Neural cell (in vitro differentiated cells): ENCODE data around the gene B3GNT3. TPM values are rescaled to one million over a fixed set of nuclear protein-coding genes. Genes with fewer than 3 reads are reported as not detected.

Experiments used
- H2AFZ ChIP-seq: fragments of 200-600, 300-800 bp; sonication (generic), shearing (Covaris generic); 2 replicates; pipeline ENCODE4 v1.6.0; 2014; ENCODE audit warnings: low read depth, mild to moderate bottlenecking, antibody characterized with exemption, low read length, moderate library complexity
- H3F3A ChIP-seq: fragments of 200-600 bp; shearing (Covaris generic); 2 replicates; pipeline ENCODE4 v1.6.1; 2016; ENCODE audit warnings: mild to moderate bottlenecking, moderate library complexity, mixed read lengths, antibody characterized with exemption, low read length; ENCODE audit not compliant: insufficient read depth, poor library complexity, severe bottlenecking
- H3K27ac ChIP-seq: fragments of 200-600, 300-800 bp; sonication (generic), shearing (Covaris generic); 2 replicates; pipeline ENCODE4 v1.5.1; 2014; ENCODE audit warnings: mild to moderate bottlenecking, low read length, moderate library complexity
- H3K27me3 ChIP-seq: fragments of 300-800, 200-600 bp; sonication (generic), shearing (Covaris generic); 2 replicates; pipeline ENCODE4 v1.6.0; 2014; ENCODE audit warnings: mild to moderate bottlenecking, low read depth, low read length, moderate library complexity; ENCODE audit not compliant: insufficient read depth
- H3K36me3 ChIP-seq: fragments of 300-800, 200-600 bp; sonication (generic), shearing (Covaris generic); 2 replicates; pipeline ENCODE4 v1.5.1; 2014; ENCODE audit warnings: mild to moderate bottlenecking, antibody characterized with exemption, low read length, moderate library complexity; ENCODE audit not compliant: insufficient read depth
- H3K4me2 ChIP-seq: fragments of 300-800, 200-600 bp; sonication (generic), shearing (Covaris generic); 2 replicates; pipeline ENCODE4 v1.6.0; 2014; ENCODE audit warnings: mild to moderate bottlenecking, low read length
- H3K4me3 ChIP-seq: fragments of 300-800, 200-600 bp; sonication (generic), shearing (Covaris generic); 2 replicates; pipeline ENCODE4 v1.5.1; 2014; ENCODE audit warnings: mild to moderate bottlenecking, low read length, moderate library complexity
- H3K79me2 ChIP-seq: fragments of 200-600 bp; shearing (Covaris generic); replicated peaks from 2 replicates; pipeline ENCODE4 v1.6.0; 2014; ENCODE audit warnings: mild to moderate bottlenecking, low read length, moderate library complexity; ENCODE audit not compliant: insufficient read depth
- H3K9ac ChIP-seq: fragments of 300-800, 200-600 bp; sonication (generic), shearing (Covaris generic); 2 replicates; pipeline ENCODE4 v1.6.1; 2016; ENCODE audit warnings: mild to moderate bottlenecking, low read length, mixed read lengths
- H3K9me2 ChIP-seq: fragments of 200-600 bp; shearing (Covaris generic); 2 replicates; pipeline ENCODE4 v1.6.1; 2016; ENCODE audit warnings: mild to moderate bottlenecking, low read length, mixed read lengths; ENCODE audit not compliant: insufficient read depth
- H3K9me3 ChIP-seq: fragments of 200-600, 300-800 bp; sonication (generic), shearing (Covaris generic); 2 replicates; pipeline ENCODE4 v1.6.1; 2016; ENCODE audit warnings: mild to moderate bottlenecking, mixed run types, low read length, moderate library complexity, mixed read lengths
- H4K20me1 ChIP-seq: fragments of 200-600 bp; shearing (Covaris generic); 2 replicates; pipeline ENCODE4 v1.6.1; 2016; ENCODE audit warnings: mild to moderate bottlenecking, mixed run types; ENCODE audit not compliant: insufficient read depth
- CTCF ChIP-seq: fragments of 450-650 bp; IDR thresholded peaks from 2 replicates; pipeline ENCODE4 v1.5.1; 2014; ENCODE audit warnings: antibody characterized with exemption, mild to moderate bottlenecking, moderate library complexity; ENCODE audit not compliant: poor library complexity, severe bottlenecking
- EP300 ChIP-seq: fragments of 450-650 bp; conservative IDR thresholded peaks from 2 replicates; pipeline ENCODE4 v1.6.1; 2014; ENCODE audit warnings: antibody characterized with exemption, mild to moderate bottlenecking, moderate library complexity; ENCODE audit not compliant: poor library complexity, severe bottlenecking
- EZH2 ChIP-seq: fragments of 200-600, 300-800 bp; shearing (Covaris generic), sonication (generic); IDR thresholded peaks from 2 replicates; pipeline ENCODE4 v1.6.1; 2014; ENCODE audit warnings: antibody characterized with exemption, low read length, borderline replicate concordance, mild to moderate bottlenecking; ENCODE audit not compliant: insufficient read depth, poor library complexity, severe bottlenecking
- MXI1 ChIP-seq: fragments of 450-650 bp; conservative IDR thresholded peaks from 2 replicates; pipeline ENCODE4 v1.6.1; 2014; ENCODE audit warnings: antibody characterized with exemption, mild to moderate bottlenecking; ENCODE audit not compliant: poor library complexity, severe bottlenecking
- POLR2AphosphoS5 ChIP-seq: IDR thresholded peaks from 2 replicates; pipeline ENCODE4 v1.6.1; 2012
- RAD21 ChIP-seq: fragments of 450-650 bp; conservative IDR thresholded peaks from 2 replicates; pipeline ENCODE4 v1.6.1; 2014; ENCODE audit warnings: antibody characterized with exemption, mild to moderate bottlenecking, moderate library complexity
- REST ChIP-seq: IDR thresholded peaks from 2 replicates; pipeline ENCODE4 v1.6.1; 2012; ENCODE audit warnings: borderline replicate concordance
- SMC3 ChIP-seq: fragments of 450-650 bp; conservative IDR thresholded peaks from 2 replicates; pipeline ENCODE4 v1.6.1; 2014; ENCODE audit warnings: antibody characterized with exemption, mild to moderate bottlenecking, moderate library complexity; ENCODE audit not compliant: poor library complexity
- TAF1 ChIP-seq: IDR thresholded peaks from 2 replicates; pipeline ENCODE4 v1.6.1; 2012; ENCODE audit warnings: low read depth
- polyA plus RNA-seq: library from polyadenylated mRNA; depleted of rRNA; stranded (reverse); fragments of >200 nt; gene quantifications from 2 replicates; pipeline ENCODE4 v1.2.3, GENCODE V29; 2014

The B3GNT3 gene
- polyA plus RNA-seq, 1 donor from 2014 or later, result not detected

GRCh38 chr19:17847538-17848366, 52.8 kb downstream of the B3GNT3 start, which contains the start of gene JAK3:
Gene JAK3 (minus strand): TSS chr19:17847982. CDS start chr19:17844417, 3,565 bp downstream.
- H3K9me3 ChIP-seq, result no peaks in the 10 kb centered on the region
- no peak within 1 kb of the TSS for H2AFZ ChIP-seq
- H3K4me2 ChIP-seq, result no peak within 1 kb of the TSS
- H3K9me2 ChIP-seq, result no peaks in the 10 kb centered on the region
- H3K36me3 ChIP-seq, result no peaks in the 10 kb centered on the region
- H3K79me2 ChIP-seq, result no peaks in the 10 kb centered on the region
- no peaks in the 10 kb centered on the region for H4K20me1 ChIP-seq
- peak within 1 kb of the TSS; percentile 48 for H3K4me3 ChIP-seq
- H3K27ac ChIP-seq, result no peak within 1 kb of the TSS
- H3K27me3 ChIP-seq, result no peaks in the 10 kb centered on the region
- TF ChIP-seq RAD21 (no peak), SMC3 (no peak), MXI1 (no peak), REST (no peak), EP300 (no peak), CTCF (no peak), POLR2AphosphoS5 (no peak), TAF1 (no peak), EZH2 (no peak)
- no peaks in the 10 kb centered on the region for H3F3A ChIP-seq
- H3K9ac ChIP-seq, result peak within 1 kb of the TSS; percentile 48

GRCh38 chr19:17848595-17849292, 53.8 kb downstream of the B3GNT3 start:
- H3K9me2 ChIP-seq, result no peaks in the 10 kb centered on the region
- no peak overlapping the region for H3K4me2 ChIP-seq
- H3K27me3 ChIP-seq, result no peaks in the 10 kb centered on the region
- H4K20me1 ChIP-seq, result no peaks in the 10 kb centered on the region
- H3K9ac ChIP-seq, result no peak overlapping the region
- H3K79me2 ChIP-seq, result no peaks in the 10 kb centered on the region
- TF ChIP-seq REST (no peak), MXI1 (no peak), SMC3 (no peak), RAD21 (no peak), EZH2 (no peak), EP300 (no peak), CTCF (no peak), TAF1 (no peak), POLR2AphosphoS5 (no peak)
- H3K4me3 ChIP-seq, result no peak overlapping the region
- H3K27ac ChIP-seq, result no peak overlapping the region
- no peak overlapping the region for H2AFZ ChIP-seq
- no peaks in the 10 kb centered on the region for H3K36me3 ChIP-seq
- H3K9me3 ChIP-seq, result no peaks in the 10 kb centered on the region
- no peaks in the 10 kb centered on the region for H3F3A ChIP-seq
